Osteoblast (primary cell): ENCODE measurements around the gene FLCN. TPM values are rescaled to one million over a fixed set of nuclear protein-coding genes. Genes with fewer than 3 reads are reported as not detected.

Experiments used
- DNase-seq: peaks from one replicate; pipeline ENCODE4 v3.0.0; 2011; ENCODE audit warnings: low spot score, mixed read lengths; ENCODE audit not compliant: insufficient read length; ENCODE audit errors: missing footprints
- H2AFZ ChIP-seq: 2 replicates; pipeline ENCODE4 v1.6.0; 2011; ENCODE audit warnings: mild to moderate bottlenecking, low read length
- H3K27ac ChIP-seq: 2 replicates; pipeline ENCODE4 v1.5.1; 2011; ENCODE audit warnings: mild to moderate bottlenecking, low read depth, low read length, moderate library complexity
- H3K27me3 ChIP-seq: 2 replicates; pipeline ENCODE4 v1.6.0; 2012; ENCODE audit warnings: mild to moderate bottlenecking, control low read depth, inconsistent platforms, low read length, moderate library complexity; ENCODE audit not compliant: insufficient read depth
- H3K36me3 ChIP-seq: 2 replicates; pipeline ENCODE4 v1.5.1; 2011; ENCODE audit warnings: mild to moderate bottlenecking, low read length, control low read depth, moderate library complexity; ENCODE audit not compliant: insufficient read depth
- H3K4me1 ChIP-seq: 2 replicates; pipeline ENCODE4 v1.5.1; 2011; ENCODE audit warnings: mild to moderate bottlenecking, low read length, control low read depth, moderate library complexity; ENCODE audit not compliant: insufficient read depth
- H3K4me2 ChIP-seq: 2 replicates; pipeline ENCODE4 v1.6.0; 2011; ENCODE audit warnings: mild to moderate bottlenecking, low read length; ENCODE audit not compliant: insufficient read depth
- H3K4me3 ChIP-seq: fragments of 200-600 bp; sonication (generic); 3 replicates; pipeline ENCODE4 v1.5.1; 2012; ENCODE audit warnings: mild to moderate bottlenecking, low read length, inconsistent platforms; ENCODE audit not compliant: insufficient read depth
- H3K79me2 ChIP-seq: 2 replicates; pipeline ENCODE4 v1.6.0; 2012; ENCODE audit warnings: mild to moderate bottlenecking, low read length, control low read depth, inconsistent platforms; ENCODE audit not compliant: insufficient read depth
- H3K9me3 ChIP-seq: 2 replicates; pipeline ENCODE4 v1.5.1; 2011; ENCODE audit warnings: low read depth, low read length, control low read depth
- H4K20me1 ChIP-seq: 2 replicates; pipeline ENCODE4 v1.6.0; 2012; ENCODE audit warnings: mild to moderate bottlenecking, low read length, control low read depth; ENCODE audit not compliant: insufficient read depth
- CTCF ChIP-seq: IDR thresholded peaks from 2 replicates; pipeline ENCODE4 v1.5.1; 2011; ENCODE audit warnings: mild to moderate bottlenecking, low read depth, low read length, moderate library complexity; ENCODE audit errors: extremely low read depth
- total RNA-seq: library from RNA; depleted of rRNA; stranded (reverse); fragments of >200 nt; gene quantifications from 2 replicates; pipeline ENCODE4 v1.2.3, GENCODE V29; 2012

Gene FLCN
- total RNA-seq, 1 donor: 174 TPM

- H3K79me2 ChIP-seq: peaks cover 95% of the 10 kb centered on the region
- no peak overlapping the region for H3K27ac ChIP-seq
- H3K9me3 ChIP-seq: no peaks in the 10 kb centered on the region
- no peak overlapping the region for H3K4me2 ChIP-seq
- no peaks in the 10 kb centered on the region for H3K27me3 ChIP-seq
- H4K20me1 ChIP-seq: peaks cover 28% of the 10 kb centered on the region
- H3K4me1 ChIP-seq: peaks cover 14% of the 10 kb centered on the region
- no peak for TF ChIP-seq CTCF
- H3K36me3 ChIP-seq: peaks cover 51% of the 10 kb centered on the region
- peak; percentile 13 for DNase-seq
- no peak overlapping the region for H2AFZ ChIP-seq
- H3K4me3 ChIP-seq: no peak overlapping the region
These were observed 5.2 kb downstream of the FLCN start for GRCh38 chr17:17231621-17232302.

- Histone ChIP-seq H2AFZ (no peak overlapping the region), H3K27me3 (no peaks in the 10 kb centered on the region), H3K36me3 (peaks cover 72% of the 10 kb centered on the region), H3K9me3 (no peaks in the 10 kb centered on the region), H4K20me1 (peaks cover 19% of the 10 kb centered on the region), H3K4me2 (no peak overlapping the region), H3K4me3 (no peak overlapping the region), H3K4me1 (no peaks in the 10 kb centered on the region), H3K79me2 (peaks cover 91% of the 10 kb centered on the region), H3K27ac (no peak overlapping the region)
- TF ChIP-seq CTCF: no peak
- peak; percentile 72 for DNase-seq
These were observed 7.3 kb downstream of the FLCN start for GRCh38 chr17:17229416-17230384.

- Histone ChIP-seq H4K20me1 (peaks cover 15% of the 10 kb centered on the region), H3K4me1 (no peaks in the 10 kb centered on the region), H3K27ac (no peak overlapping the region), H2AFZ (no peak overlapping the region), H3K27me3 (no peaks in the 10 kb centered on the region), H3K36me3 (peaks cover 82% of the 10 kb centered on the region), H3K79me2 (peaks cover 88% of the 10 kb centered on the region), H3K4me3 (no peak overlapping the region), H3K4me2 (no peak overlapping the region), H3K9me3 (no peaks in the 10 kb centered on the region)
- TF ChIP-seq CTCF: no peak
- peak; percentile 46 for DNase-seq
These were observed 8.3 kb downstream of the FLCN start for GRCh38 chr17:17228521-17229279.
